H1 (cell line): Measurements from ENCODE around the gene TOP3A. TPM values are rescaled to one million over a fixed set of nuclear protein-coding genes. Genes with fewer than 3 reads are reported as not detected.

Experiments
- CTCF ChIA-PET: fragments of 300-600 bp; sonication (Branson Sonifier 250); formaldehyde crosslinking; loops from one replicate; lab custom pipeline; 2021; ENCODE audit not compliant: partially characterized antibody; lab: Charles Lee
- POLR2A ChIA-PET: fragments of 300-600 bp; sonication (Branson Sonifier 250); formaldehyde crosslinking; loops from one replicate; lab custom pipeline; 2021; ENCODE audit warnings: inconsistent platforms; ENCODE audit not compliant: partially characterized antibody; lab: Charles Lee
- DNase-seq, 2 experiments: peaks; one replicate each; pipeline versions ENCODE4 v3.0.0 to v3.0.0-alpha.2; 2010 to 2022; ENCODE audit warnings: low spot score in 2 of 2, low read depth in 1 of 2, mixed read lengths in 1 of 2
- FAIRE-seq: peaks from 2 replicates; lab custom pipeline; 2011; peaks lifted over from hg19 to GRCh38; lab: Jason Lieb, UNC
- H2AFZ ChIP-seq: 2 replicates; pipeline ENCODE4 v1.8.1; 2012; ENCODE audit warnings: low read length, inconsistent platforms
- H2AK5ac ChIP-seq: 2 replicates; pipeline ENCODE4 v1.6.1; 2013; ENCODE audit warnings: low read depth, low read length
- H2BK120ac ChIP-seq: replicated peaks from 2 replicates; pipeline ENCODE3; 2013; ENCODE audit warnings: low read depth, low read length, inconsistent platforms
- H2BK12ac ChIP-seq: 2 replicates; pipeline ENCODE4 v1.6.1; 2013; ENCODE audit warnings: low read depth, low read length
- H2BK15ac ChIP-seq: 2 replicates; pipeline ENCODE4 v1.6.1; 2013; ENCODE audit warnings: low read length
- H2BK20ac ChIP-seq: 2 replicates; pipeline ENCODE4 v1.6.1; 2013; ENCODE audit warnings: low read length
- H2BK5ac ChIP-seq: 2 replicates; pipeline ENCODE4 v1.6.1; 2013; ENCODE audit warnings: low read depth, low read length
- H3K14ac ChIP-seq: 2 replicates; pipeline ENCODE4 v1.6.1; 2013; ENCODE audit warnings: inconsistent platforms; ENCODE audit not compliant: insufficient read length
- H3K18ac ChIP-seq: 2 replicates; pipeline ENCODE4 v1.6.1; 2013; ENCODE audit warnings: low read length; ENCODE audit errors: extremely low read depth
- H3K23ac ChIP-seq: 2 replicates; pipeline ENCODE4 v1.6.1; 2013; ENCODE audit warnings: inconsistent platforms; ENCODE audit not compliant: insufficient read length
- H3K23me2 ChIP-seq: 2 replicates; pipeline ENCODE4 v1.6.1; 2013; ENCODE audit warnings: low read depth, low read length
- H3K27ac ChIP-seq: 2 replicates; pipeline ENCODE4 v1.6.1; 2011; ENCODE audit warnings: low read depth, low read length, inconsistent platforms
- H3K27me3 ChIP-seq, 4 experiments: replicated peaks in 1 of 4; 1 replicate in 1 of 4; 2 replicates in 3 of 4; pipeline versions ENCODE4 v1.6.1 to v1.8.1; 2011 to 2013; ENCODE audit warnings: low read length in 3 of 4, mild to moderate bottlenecking in 3 of 4, inconsistent platforms in 2 of 4, mixed read lengths in 2 of 4, moderate library complexity in 1 of 4; ENCODE audit not compliant: control insufficient read depth in 3 of 4, insufficient read depth in 3 of 4; ENCODE audit errors: extremely low read depth in 1 of 4
- H3K36me3 ChIP-seq, 4 experiments: 2 replicates each; pipeline versions ENCODE4 v1.6.1 to v1.8.1; 2011 to 2013; ENCODE audit warnings: mild to moderate bottlenecking in 4 of 4, low read length in 3 of 4, moderate library complexity in 2 of 4, control low read depth in 1 of 4, inconsistent platforms in 1 of 4; ENCODE audit not compliant: insufficient read depth in 4 of 4, control insufficient read depth in 2 of 4
- H3K4ac ChIP-seq: replicated peaks from 2 replicates; pipeline ENCODE3; 2013; ENCODE audit warnings: low read length, low read depth, mixed read lengths, inconsistent platforms; ENCODE audit not compliant: insufficient read length
- H3K4me1 ChIP-seq, 4 experiments: replicated peaks in 1 of 4; 1 replicate in 1 of 4; 2 replicates in 3 of 4; pipeline versions ENCODE4 v1.6.1 to v1.8.1; 2011 to 2013; ENCODE audit warnings: low read length in 3 of 4, inconsistent platforms in 2 of 4, mixed read lengths in 1 of 4; ENCODE audit not compliant: insufficient read depth in 4 of 4, control insufficient read depth in 3 of 4
- H3K4me2 ChIP-seq, 2 experiments: 2 replicates each; pipeline versions ENCODE4 v1.6.1 to v1.8.1; 2011 to 2013; ENCODE audit warnings: low read depth in 2 of 2, low read length in 2 of 2, control low read depth in 1 of 2, inconsistent platforms in 1 of 2, mild to moderate bottlenecking in 1 of 2; ENCODE audit not compliant: insufficient read depth in 1 of 2
- H3K4me3 ChIP-seq, 4 experiments: fragments of 200-600, 300-600 bp in 1 of 4; sonication (generic), shearing (Covaris generic), sonication (Bioruptor Twin) in 1 of 4; 2 replicates each; pipeline versions ENCODE4 v1.5.1 to v1.8.1; 2011 to 2016; ENCODE audit warnings: low read length in 4 of 4, low read depth in 3 of 4, control low read depth in 2 of 4, inconsistent platforms in 2 of 4, mild to moderate bottlenecking in 2 of 4, mixed read lengths in 1 of 4, moderate library complexity in 1 of 4; ENCODE audit not compliant: insufficient read depth in 2 of 4; ENCODE audit errors: extremely low read depth in 1 of 4
- H3K56ac ChIP-seq: replicated peaks from 2 replicates; pipeline ENCODE3; 2013; ENCODE audit warnings: low read depth, mild to moderate bottlenecking, mixed read lengths, low read length, inconsistent platforms; ENCODE audit not compliant: insufficient read length
- H3K79me1 ChIP-seq: 2 replicates; pipeline ENCODE4 v1.6.1; 2013; ENCODE audit warnings: low read depth, low read length, control low read depth
- H3K79me2 ChIP-seq, 2 experiments: 2 replicates each; pipeline versions ENCODE4 v1.6.1 to v1.8.1; 2012 to 2013; ENCODE audit warnings: low read length in 2 of 2, mild to moderate bottlenecking in 2 of 2, inconsistent platforms in 1 of 2; ENCODE audit not compliant: insufficient read depth in 2 of 2, control insufficient read depth in 1 of 2
- H3K9ac ChIP-seq, 4 experiments: replicated peaks in 1 of 4; 1 replicate in 1 of 4; 2 replicates in 3 of 4; pipeline versions ENCODE4 v1.6.1 to v1.8.1; 2011 to 2013; ENCODE audit warnings: low read depth in 3 of 4, low read length in 3 of 4, control low read depth in 2 of 4, mild to moderate bottlenecking in 2 of 4, moderate library complexity in 2 of 4, inconsistent platforms in 1 of 4; ENCODE audit errors: extremely low read depth in 1 of 4
- H3K9me3 ChIP-seq, 2 experiments: 2 replicates each; pipeline versions ENCODE4 v1.6.1 to v1.8.1; 2012 to 2013; ENCODE audit warnings: mild to moderate bottlenecking in 2 of 2, moderate library complexity in 2 of 2, control low read depth in 1 of 2, inconsistent platforms in 1 of 2, low read depth in 1 of 2, low read length in 1 of 2, mixed read lengths in 1 of 2; ENCODE audit not compliant: insufficient read depth in 2 of 2
- H4K20me1 ChIP-seq, 2 experiments: replicated peaks in 1 of 2; 2 replicates each; pipeline versions ENCODE3 to v1.8.1; 2011 to 2013; ENCODE audit warnings: inconsistent platforms in 2 of 2, low read length in 2 of 2, mild to moderate bottlenecking in 1 of 2; ENCODE audit not compliant: insufficient read depth in 2 of 2, control insufficient read depth in 1 of 2
- H4K5ac ChIP-seq: 2 replicates; pipeline ENCODE4 v1.6.1; 2013; ENCODE audit warnings: low read length, low read depth, mixed read lengths, inconsistent platforms; ENCODE audit not compliant: insufficient read length
- H4K8ac ChIP-seq: 2 replicates; pipeline ENCODE4 v1.8.0; 2013; ENCODE audit warnings: mild to moderate bottlenecking, moderate library complexity, low read length, inconsistent platforms; ENCODE audit not compliant: insufficient read depth; ENCODE audit errors: extremely low read depth
- H4K91ac ChIP-seq: replicated peaks from 2 replicates; pipeline ENCODE3; 2013; ENCODE audit warnings: low read length, mixed read lengths, inconsistent platforms; ENCODE audit not compliant: insufficient read length
- BRCA1 ChIP-seq: IDR thresholded peaks from 2 replicates; pipeline ENCODE4 v1.6.1; 2012; ENCODE audit warnings: low read depth, low read length, improper control_type of control experiment
- CBX5 ChIP-seq: fragments of 300-800, 300-1000 bp; sonication (generic); IDR thresholded peaks from 2 replicates; pipeline ENCODE4 v1.7.1; 2016; ENCODE audit warnings: antibody characterized with exemption, low read length, low read depth
- EP300 ChIP-seq, 2 experiments: IDR thresholded peaks; 1 replicate in 1 of 2; 2 replicates in 1 of 2; pipeline ENCODE4 v1.6.1; 2011 to 2012; ENCODE audit warnings: low read depth in 2 of 2, low read length in 2 of 2, mild to moderate bottlenecking in 2 of 2, borderline replicate concordance in 1 of 2, inconsistent platforms in 1 of 2, moderate library complexity in 1 of 2
- GTF2F1 ChIP-seq: IDR thresholded peaks from 2 replicates; pipeline ENCODE4 v1.6.1; 2012; ENCODE audit warnings: low read depth, low read length, improper control_type of control experiment, borderline replicate concordance
- SAP30 ChIP-seq: fragments of 300-600 bp; sonication (generic); IDR thresholded peaks from 2 replicates; pipeline ENCODE4 v1.7.1; 2012; ENCODE audit warnings: low read length, moderate library complexity, mild to moderate bottlenecking, inconsistent platforms; ENCODE audit not compliant: insufficient read depth, insufficient replicate concordance
- SRF ChIP-seq: IDR thresholded peaks from 2 replicates; pipeline ENCODE4 v1.6.1; 2011; ENCODE audit warnings: mild to moderate bottlenecking, low read depth, low read length, moderate library complexity
- YY1 ChIP-seq: IDR thresholded peaks from 2 replicates; pipeline ENCODE4 v1.6.1; 2011; ENCODE audit warnings: low read depth, mild to moderate bottlenecking, low read length
- WGBS, 2 experiments: shearing (Covaris generic) in 1 of 2; methylation state at CpG; one replicate each; pipeline versions ENCODE4 v1.1.6 to v1.1.7; 2013 to 2015; ENCODE audit warnings: low lambda C conversion rate in 2 of 2, mixed read lengths in 2 of 2, inconsistent platforms in 1 of 2, low coverage in 1 of 2, missing lambda C conversion rate in 1 of 2; ENCODE audit not compliant: insufficient replicate concordance in 2 of 2, insufficient coverage in 1 of 2, insufficient read length in 1 of 2; ENCODE audit errors: extremely low coverage in 1 of 2, missing lambda C conversion rate in 1 of 2; 5-methylcytosine and 5-hydroxymethylcytosine counted together
- polyA plus RNA-seq, 7 experiments: library from polyadenylated mRNA; depleted of rRNA in 3 of 7; stranded (reverse) in 5 of 7; unstranded in 2 of 7; fragments of >200 nt in 5 of 7; fragments of 200-250 nt in 2 of 7; gene quantifications; 1 replicate in 5 of 7; 2 replicates in 1 of 7; 4 replicates in 1 of 7; pipeline versions ENCODE4 v1.2.1 to v1.2.3, GENCODE V29; 2011 to 2013; ENCODE audit warnings: missing spikeins in 2 of 7, mixed read lengths in 2 of 7
- total RNA-seq: library from RNA; stranded (reverse); fragmentation: NEBNext Ultra II Directional; extraction: Animal tissue kit (Norgen Biotek cat#: 25700); gene quantifications from 2 replicates; pipeline ENCODE4 v1.2.1, GENCODE V29; 2021
- TF ChIP-seq, protein P1 (sequence below): IDR thresholded peaks from 2 replicates; pipeline ENCODE4 v1.6.1; 2012; ENCODE audit warnings: inconsistent platforms

Gene TOP3A
- total and polyA plus RNA-seq, 2 of the 8 experiments (the other 6 are each of a cell fraction or from before 2014, with no cell fraction given), result 23.4 to 54.3 TPM

DNA sequence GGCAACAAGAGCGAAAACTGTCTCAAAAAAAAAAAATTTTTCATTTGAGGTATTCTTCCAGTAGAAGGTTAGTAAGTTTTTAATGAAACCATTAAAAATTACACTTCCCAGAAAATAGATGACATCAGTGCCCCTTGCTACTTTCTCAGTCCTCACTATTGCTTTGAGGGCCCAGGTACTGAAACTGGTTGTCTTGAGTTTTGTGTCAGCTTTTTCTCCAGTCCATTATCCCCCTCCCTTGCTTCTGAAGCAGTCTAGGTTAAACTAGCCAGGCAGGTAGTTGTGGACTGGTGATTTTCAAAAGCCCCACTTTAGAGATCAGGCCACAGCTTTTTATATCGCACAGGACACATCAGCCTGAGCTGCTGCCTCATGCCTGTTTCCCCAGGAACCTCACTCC lies 11.2 kb upstream of the TOP3A start:
- Histone ChIP-seq H2BK12ac (no peak overlapping the region), H4K5ac (no peak overlapping the region), H3K79me1 (no peaks in the 10 kb centered on the region; the same call in 1 of the 2 replicates), H4K91ac (no peak overlapping the region), H2AK5ac (no peak overlapping the region), H3K79me2 (no peaks in the 10 kb centered on the region), H2AFZ (no peak overlapping the region), H3K23ac (no peak overlapping the region), H3K4me3 (no peak overlapping the region), H4K8ac (no peak overlapping the region), H2BK5ac (no peak overlapping the region), H2BK20ac (no peak overlapping the region), H3K27me3 (no peaks in the 10 kb centered on the region), H3K14ac (no peak overlapping the region), H3K9ac (no peak overlapping the region), H3K56ac (no peak overlapping the region), H3K9me3 (no peaks in the 10 kb centered on the region), H3K4me1 (no peaks in the 10 kb centered on the region), H3K23me2 (no peaks in the 10 kb centered on the region), H3K36me3 (peaks cover 18 to 44% (median 24%) of the 10 kb centered on the region in 4 experiments), H3K4me2 (no peak overlapping the region), H3K27ac (no peak overlapping the region), H3K18ac (no peak overlapping the region), H2BK120ac (no peak overlapping the region), H4K20me1 (peaks cover 4 to 11% of the 10 kb centered on the region in 2 experiments), H2BK15ac (no peak overlapping the region), H3K4ac (no peak overlapping the region)
- DNase-seq, result no peak
- ChIA-PET CTCF (interaction anchor here (0.7 kb wide), 2 partner anchors 78 to 116 kb away, joined by 3 read pairs; no protein-coding TSS in a partner anchor), POLR2A (interaction anchor here (1.0 to 1.2 kb wide), 2 partner anchors 9 to 24 kb away, joined by 3 read pairs; no protein-coding TSS in a partner anchor)
- FAIRE-seq, result no peak
- 95% methylated on average over 2 of the region's 2 CpGs; no CpG with 5 or more reads in 1 of the 2 experiments for WGBS, 2 experiments
- TF ChIP-seq GTF2F1 (no peak), YY1 (no peak), SAP30 (no peak), EP300 (IDR thresholded peaks at IDR 0.05; ENCODE audit: borderline replicate concordance in 1 of 2, low read depth in 2 of 2, low read length in 2 of 2) (no peak), CBX5 (no peak), SRF (no peak), BRCA1 (no peak)
- TF ChIP-seq, protein P1, sequence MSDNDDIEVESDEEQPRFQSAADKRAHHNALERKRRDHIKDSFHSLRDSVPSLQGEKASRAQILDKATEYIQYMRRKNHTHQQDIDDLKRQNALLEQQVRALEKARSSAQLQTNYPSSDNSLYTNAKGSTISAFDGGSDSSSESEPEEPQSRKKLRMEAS, result no peak
